Measurements from ENCODE around the gene ARSD. TPM values are rescaled to one million over a fixed set of nuclear protein-coding genes. Genes with fewer than 3 reads are reported as not detected.

The ARSD gene
- total RNA-seq, 1 donor from 2014 or later, result 55.5 TPM

Other genes with a start within 250 kb of the ARSD start
- gene CD99, start 238.0 kb downstream of the ARSD start, total RNA-seq, result 244 to 260 TPM (median 248 TPM) in 3 replicates
- gene XG, start 177.3 kb downstream of the ARSD start, total RNA-seq, result 0.60 to 1.3 TPM (median 1.2 TPM) in 3 replicates
- 60.8 to 68.1 TPM (median 62.8 TPM) in 3 replicates for gene GYG2, start 100.4 kb downstream of the ARSD start, total RNA-seq
- gene ARSH, start 77.2 kb upstream of the ARSD start, total RNA-seq, result 0.76 to 1.2 TPM (median 1.1 TPM) in 3 replicates
- gene ARSF, start 112.1 kb upstream of the ARSD start, total RNA-seq, result 1.0 to 1.8 TPM (median 1.1 TPM) in 3 replicates